ENCODE results near the gene DOP1B.

DNA sequence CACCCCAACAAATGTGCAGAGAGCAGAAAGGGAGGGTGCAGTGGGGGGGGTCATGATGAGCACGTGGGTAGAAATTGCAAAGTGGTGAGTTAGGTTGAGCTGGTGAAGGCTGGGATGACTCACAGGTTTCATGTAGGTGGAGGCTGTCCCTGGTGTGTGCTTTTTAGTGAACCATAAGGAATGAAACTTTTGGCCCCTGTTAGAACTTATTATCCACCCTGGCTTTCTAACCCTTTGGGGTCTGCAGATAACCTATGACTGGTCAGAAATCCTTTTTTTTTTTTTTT lies 46.9 kb downstream of the DOP1B start:
- TF ChIP-seq, protein P1, sequence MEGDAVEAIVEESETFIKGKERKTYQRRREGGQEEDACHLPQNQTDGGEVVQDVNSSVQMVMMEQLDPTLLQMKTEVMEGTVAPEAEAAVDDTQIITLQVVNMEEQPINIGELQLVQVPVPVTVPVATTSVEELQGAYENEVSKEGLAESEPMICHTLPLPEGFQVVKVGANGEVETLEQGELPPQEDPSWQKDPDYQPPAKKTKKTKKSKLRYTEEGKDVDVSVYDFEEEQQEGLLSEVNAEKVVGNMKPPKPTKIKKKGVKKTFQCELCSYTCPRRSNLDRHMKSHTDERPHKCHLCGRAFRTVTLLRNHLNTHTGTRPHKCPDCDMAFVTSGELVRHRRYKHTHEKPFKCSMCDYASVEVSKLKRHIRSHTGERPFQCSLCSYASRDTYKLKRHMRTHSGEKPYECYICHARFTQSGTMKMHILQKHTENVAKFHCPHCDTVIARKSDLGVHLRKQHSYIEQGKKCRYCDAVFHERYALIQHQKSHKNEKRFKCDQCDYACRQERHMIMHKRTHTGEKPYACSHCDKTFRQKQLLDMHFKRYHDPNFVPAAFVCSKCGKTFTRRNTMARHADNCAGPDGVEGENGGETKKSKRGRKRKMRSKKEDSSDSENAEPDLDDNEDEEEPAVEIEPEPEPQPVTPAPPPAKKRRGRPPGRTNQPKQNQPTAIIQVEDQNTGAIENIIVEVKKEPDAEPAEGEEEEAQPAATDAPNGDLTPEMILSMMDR (IDR thresholded peaks at IDR 0.05): no peak
- TF ChIP-seq EP300 (IDR thresholded peaks at IDR 0.05): no peak
